Hepatic stellate cell (primary cell): ENCODE data around the gene TAGLN.

Experiments
- DNase-seq: peaks from one replicate; pipeline ENCODE4 v3.0.0; 2011; ENCODE audit warnings: low spot score

The TAGLN gene

DNA sequence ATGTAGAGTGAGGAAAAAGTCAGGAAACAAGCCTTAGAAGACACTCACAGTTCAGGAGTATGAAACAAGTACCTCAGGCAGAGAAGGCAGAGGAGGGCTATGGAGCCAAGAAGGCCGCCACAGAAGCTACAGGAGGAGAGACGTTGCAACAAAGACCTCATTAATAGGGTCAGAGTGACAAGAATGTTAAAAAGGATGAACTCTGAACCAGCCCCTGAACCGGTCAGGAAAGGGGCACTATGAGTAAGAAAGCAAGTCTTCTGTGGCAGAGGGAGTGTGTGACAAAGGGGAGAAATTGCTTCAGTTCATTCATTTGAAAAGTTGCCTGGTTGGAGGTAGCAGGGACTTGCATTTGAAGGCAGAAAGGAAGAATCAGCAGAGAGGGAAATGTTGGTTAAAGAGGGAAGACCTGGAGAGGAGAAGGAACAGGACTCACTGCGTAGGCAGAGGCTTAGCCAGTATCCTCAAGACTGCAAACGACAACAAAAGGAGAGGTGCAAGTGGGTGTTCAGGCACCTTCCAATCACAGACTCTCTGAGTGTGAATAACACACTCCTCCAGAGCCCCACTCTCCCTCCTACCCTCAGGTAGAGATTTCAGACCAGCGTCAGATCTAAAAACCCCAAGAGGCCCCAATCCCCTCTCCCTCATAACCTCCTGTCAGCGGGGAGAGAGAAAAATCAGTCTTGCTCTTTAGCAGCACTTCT is 15.4 kb downstream of the TAGLN start:
- DNase-seq = no peak

- no peak for DNase-seq
These were observed 18.2 kb downstream of the TAGLN start for GRCh38 chr11:117217141-117218084.

DNA sequence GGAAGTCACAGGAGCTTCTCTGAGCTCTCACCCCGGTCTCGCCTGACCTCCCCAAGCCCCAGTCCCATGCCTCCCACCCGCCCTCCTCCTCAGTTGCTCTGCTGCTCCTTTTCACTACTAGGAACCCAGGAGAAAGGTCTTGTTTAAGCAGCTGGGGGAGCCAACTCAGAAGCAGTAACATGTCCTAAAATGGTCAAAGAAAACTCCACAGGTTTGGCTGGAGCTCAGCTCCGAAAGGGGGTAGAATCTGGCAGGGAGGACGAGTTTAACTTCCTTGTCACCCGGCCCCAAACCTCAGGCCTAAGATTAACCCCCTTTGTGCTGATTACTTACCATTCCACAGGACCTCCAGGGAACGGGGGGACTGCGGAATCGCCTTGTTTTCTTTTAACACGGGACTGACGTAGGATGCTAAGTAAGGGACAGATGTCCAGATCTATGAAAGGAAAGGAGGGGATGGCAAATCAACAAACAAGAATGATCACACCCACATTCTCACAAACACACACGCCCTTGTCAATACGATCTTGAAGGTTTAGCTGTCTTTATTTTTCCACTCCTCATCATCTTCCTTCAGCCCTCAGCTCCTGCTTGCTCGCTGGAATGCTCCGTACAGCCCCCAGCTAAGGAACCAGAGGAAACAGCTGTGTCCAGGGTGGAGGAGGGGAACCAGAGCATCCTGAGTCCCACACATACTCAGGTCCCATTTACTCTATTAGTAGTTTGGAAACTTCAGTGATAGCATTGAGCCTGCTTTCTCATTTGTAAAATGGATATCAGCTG is 19.2 kb downstream of the TAGLN start:
- no peak for DNase-seq

DNA sequence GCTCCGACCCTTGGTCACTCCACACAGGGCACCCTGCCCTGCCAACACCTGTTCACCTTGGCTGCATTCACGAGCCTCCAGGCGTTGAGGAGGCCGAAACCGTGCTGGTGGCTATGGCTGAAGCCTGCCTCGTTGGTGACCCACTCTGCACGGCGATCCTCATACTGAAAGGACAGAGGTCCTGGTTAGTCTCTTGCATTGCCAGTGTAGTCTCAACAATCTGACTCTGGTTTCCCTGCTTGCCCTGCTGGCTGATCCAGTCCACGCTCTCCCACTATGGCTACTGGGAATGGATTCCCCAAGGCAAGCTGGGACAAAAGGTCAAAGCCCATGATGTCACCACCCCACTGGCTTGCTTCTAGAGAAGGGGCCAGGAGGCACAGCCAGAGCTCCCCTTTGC is 19.8 kb downstream of the TAGLN start:
- DNase-seq = no peak

GRCh38 chr11:117219455-117219854 is 20.3 kb downstream of the TAGLN start:
- DNase-seq = no peak

DNA sequence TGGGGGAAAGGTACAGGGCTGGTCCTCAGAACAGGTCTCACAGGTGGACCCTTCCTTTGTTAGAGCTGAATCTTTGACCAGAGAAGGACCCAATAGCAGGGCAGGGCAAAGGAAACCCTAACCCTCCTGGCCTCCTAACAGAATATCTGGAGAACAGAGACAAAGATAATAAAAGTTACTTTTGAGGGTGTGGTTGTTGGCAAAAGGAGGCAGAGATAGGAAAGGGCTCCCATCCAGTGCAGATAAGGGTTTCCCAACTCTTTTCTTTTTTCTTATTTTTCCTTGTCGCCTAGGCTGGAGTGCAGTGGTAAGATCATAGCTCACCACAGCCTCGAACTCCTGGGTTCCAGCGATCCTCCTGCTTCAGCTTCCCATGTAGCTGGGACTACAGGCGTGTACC is 20.8 kb downstream of the TAGLN start:
- DNase-seq = no peak

DNA sequence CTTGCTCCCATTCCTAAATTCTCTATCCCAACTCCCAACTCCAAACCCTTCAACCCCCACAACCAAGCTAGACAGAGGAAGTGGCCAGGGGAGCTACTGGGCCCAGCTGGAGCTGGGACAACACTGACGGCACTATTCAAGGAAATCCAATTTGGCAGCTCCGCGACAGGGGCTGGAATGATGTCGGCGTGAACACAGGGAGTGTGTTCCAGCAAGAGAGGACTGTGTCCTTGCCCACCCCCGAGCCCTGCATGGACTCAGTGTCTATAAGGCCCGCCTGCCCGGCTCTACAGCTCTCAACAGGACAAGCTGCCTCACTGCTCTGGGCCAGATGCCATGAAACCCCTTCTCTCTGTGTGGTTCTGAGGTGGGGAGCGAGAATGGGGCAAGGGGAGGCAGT is 21.4 kb downstream of the TAGLN start:
- DNase-seq = no peak

- no peak for DNase-seq
These were observed 22.0 kb downstream of the TAGLN start for GRCh38 chr11:117220999-117221774.

DNA sequence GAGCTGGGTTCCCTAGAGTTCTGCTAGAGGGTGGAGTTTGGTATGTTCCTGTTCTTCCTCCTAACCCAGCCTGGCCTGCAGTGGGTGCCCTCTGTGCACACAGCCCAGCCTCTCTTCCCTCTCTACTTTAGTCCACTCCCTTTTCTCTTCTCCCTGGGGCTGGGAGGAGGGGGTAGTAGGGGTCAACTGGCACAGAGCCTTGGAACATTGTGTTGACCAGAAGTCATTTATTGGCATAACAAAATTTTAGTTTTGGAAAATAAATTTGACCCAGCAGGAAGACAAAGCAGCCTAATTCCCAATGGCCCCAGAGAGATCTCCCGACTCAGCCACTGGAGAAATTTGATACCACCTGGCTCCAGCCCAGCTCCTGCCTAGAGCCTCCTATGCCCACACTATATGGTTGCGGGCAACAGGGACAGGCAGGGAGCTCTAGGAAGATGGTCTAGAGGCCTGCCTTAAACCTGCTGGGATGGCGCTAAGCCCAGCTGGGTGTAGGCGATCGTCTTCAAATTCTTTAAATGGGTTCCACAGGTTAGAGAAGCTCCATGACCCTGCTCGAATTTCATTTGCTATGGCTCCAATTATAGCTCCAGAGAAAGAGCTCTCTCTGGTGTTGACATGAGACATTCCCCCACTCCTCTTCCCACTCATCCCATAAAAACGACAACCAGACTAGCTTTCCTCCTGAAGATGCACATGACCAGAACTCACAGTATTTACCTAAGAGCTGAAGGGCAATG is 22.8 kb downstream of the TAGLN start:
- no peak for DNase-seq

DNA sequence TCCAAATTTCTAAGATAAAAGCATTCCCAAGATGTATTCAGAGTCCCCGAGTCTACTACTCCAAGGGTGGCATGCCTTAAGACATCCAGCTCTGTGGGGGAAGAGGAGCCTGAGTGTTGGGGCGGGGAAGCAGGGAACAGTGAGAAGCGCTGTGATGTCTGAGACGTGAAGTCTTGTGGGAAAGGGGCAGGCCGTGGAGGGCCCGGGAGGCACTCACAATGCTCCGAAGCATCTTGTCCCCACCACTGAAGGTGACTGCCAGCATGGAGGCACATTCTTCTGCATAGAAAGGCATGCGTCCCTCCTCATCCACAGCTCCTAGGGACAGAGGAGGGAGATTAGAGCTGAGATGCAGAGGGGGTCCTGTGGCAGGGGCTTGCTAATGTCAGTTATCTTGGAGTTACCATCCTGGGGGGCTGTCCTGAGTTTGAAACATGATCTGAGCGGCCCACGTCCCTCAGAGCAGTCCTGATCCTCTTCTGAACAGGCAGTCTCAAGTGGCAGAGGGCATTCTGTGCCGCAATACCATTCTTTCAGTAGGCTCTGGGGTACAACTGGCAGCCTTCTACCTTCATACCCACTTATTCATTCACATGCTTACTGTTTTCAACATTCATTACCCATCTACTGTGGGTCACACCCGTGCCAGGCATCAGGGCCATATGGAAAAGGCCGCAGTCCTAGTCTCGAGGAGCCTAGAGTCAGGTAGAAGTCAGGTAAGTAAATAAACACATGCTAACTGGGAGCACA is 24.0 kb downstream of the TAGLN start:
- no peak for DNase-seq

DNA sequence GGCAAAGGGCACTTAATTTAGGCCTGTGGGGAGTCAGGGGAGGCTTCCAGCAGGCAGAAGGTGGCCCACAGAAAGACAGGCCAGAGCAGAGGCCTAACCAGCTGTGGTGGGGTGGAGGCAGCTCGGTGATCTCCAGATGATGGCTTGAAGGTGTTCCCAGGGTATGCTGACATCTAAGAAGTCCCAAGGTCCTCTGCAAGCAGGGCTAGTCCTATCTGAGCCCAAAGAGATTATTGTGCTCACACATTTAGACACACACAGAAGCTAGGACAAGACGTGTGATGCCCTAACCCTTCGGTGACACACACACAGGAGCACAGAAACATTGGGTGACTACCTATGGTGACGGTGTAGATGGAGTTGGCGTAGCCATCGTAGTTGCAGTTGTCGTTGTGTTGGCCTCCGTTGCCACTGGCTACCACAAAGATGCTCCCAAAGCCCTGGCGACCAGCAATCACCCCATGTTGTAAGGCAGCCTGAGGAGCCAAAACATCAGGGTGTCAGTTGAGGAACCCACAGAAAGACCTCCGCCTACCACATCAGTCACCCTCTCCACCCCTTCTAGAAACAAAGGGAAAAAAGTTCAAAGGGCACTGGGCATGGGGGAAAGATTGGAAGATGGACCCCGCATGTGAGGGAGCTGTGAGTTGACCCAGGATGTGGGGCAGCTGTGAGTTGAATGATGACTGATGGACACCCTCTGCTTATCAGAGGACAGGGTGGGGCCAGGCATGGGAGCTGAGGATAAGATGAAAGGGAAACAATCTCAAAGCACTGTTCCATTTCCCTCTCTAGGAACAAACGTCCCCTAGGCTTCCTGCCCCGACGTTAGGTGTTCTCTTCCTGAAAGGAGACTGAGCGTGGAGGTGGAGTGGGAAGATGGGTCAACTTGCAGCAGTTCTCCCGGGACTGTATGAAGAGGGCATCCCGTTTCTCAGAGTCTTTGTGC is 24.8 kb downstream of the TAGLN start:
- no peak for DNase-seq

GRCh38 chr11:117225553-117226170 is 26.5 kb downstream of the TAGLN start:
- no peak for DNase-seq

DNA sequence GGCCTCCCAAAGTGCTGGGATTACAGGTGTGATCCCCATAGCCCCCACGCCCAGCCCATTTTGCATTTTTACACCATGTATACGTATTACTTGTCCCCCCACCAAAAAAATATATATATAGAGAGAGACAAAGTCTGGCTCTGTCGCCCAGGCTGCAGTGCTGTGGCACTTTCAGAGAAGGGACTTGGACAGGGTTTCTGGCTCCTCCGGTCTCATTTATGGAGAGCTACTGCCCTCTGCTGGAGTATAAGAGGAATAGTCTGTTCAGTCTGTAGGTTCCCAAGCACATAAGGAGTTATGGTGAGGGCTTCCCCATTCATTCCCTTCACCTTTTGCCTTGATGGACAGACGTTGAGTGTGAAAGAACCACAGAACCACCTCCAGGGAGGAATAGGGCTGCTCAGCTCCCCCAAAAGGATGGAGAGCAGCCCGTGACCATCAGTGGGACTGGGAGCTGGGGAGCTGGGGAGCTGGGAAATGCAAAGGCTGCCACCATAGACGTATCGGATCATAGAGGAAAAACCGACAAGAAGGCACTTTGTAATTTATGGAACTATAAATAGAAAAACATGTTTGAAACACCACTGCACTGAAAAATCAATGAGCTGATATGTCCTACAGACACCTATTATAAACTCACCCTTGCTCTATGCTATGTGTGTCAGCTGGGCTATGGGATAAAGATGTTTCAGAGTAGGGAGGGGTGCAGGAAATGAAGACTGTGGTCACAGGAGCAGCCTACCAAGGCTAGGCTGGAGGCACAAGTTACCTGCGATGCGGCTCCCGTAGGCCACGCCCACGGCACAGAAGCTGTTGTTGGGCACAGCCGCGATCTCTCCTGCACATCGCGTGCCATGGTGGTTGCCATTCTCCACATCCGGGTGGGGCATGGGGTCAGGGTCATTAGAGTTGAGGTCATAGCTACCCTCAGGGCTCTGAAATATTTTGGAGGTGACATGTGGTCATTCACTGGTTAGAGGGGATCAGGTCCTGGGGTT is 27.5 kb downstream of the TAGLN start:
- peak; percentile 82 for DNase-seq

GRCh38 chr11:117228091-117228490 is 28.9 kb downstream of the TAGLN start:
- DNase-seq = no peak

DNA sequence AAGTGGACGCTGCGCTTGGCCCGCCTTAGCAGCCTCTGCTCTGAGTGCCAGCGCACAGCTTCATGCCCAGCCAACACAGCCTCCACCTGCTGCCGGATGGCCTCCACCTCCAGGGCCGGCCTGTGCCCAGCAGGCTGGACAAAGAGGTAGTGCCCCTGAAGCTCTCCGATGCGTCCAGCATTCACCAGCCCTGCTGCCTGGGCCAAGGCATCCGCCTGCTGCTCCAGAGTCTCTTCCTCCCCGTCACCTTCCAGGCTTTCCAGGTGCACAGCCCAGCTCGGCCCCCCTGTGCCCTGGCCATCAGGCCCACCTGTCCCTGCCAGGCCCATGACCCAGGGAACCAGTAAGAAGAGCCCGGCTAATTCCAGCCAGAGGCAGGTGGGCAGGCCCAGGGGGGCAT is 30.2 kb downstream of the TAGLN start:
- DNase-seq = no peak

DNA sequence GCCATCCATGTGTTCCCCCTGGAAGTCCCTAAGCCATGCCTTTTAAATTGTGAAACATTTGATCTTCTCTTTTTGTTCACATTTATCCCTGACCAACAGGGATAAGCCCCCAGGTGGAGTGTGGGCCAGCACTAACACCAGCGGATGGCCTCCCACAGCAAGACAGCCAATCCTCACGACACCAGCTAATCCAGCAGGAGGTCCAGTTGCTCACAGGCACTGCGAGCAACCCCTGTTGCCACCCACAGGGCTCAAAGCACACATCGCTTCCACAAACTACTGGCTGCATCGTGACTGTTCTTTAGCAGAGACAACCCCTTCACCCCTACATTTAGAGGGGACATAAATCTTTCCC is 30.7 kb downstream of the TAGLN start:
- no peak for DNase-seq

DNA sequence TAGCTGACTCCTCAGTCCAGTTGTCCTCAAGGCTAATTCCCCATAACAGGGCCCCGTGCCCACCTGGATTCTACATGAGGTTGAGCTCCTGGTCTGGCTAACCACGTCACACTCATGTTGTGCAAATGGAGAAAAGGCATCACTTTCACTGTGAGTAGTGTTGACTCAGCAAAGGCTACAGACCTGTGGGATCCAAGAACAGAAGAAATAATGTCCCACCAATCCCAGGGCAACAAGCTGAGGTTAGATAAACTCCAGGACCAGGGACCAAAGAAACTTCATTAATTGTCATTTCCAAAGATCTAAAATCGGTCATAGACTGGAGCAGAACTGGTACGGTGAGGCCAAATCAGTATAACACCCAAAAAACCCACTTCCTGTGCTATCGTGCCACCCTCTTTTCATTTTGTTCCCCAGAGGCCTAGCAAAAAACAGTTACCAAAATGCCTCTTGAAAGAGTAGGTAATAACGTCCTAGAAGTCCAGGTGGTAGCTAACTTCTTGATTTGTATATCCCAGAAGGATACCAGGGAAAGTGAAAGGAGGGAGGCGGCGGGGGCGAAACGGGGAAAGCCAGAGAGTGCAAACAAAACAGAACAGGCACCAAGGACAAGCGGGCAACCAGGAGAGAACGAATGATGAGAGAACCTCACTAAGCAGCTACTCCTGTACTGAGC is 31.3 kb downstream of the TAGLN start:
- DNase-seq = no peak
